NCI-H1092 (cell line): Measurements from ENCODE around the gene FUT8.
"Not testable (repeated sequence)": the region's sequence is repeated elsewhere in the genome, so short reads cannot be mapped to it uniquely, and the experiment has no call there.

Experiments
- DNase-seq: peaks from one replicate; lab custom pipeline; 2025; lab: John Stamatoyannopoulos, UW

The FUT8 gene

GRCh38 chr14:65716813-65717212, 304.3 kb downstream of the FUT8 start:
- not testable (repeated sequence) for DNase-seq

GRCh38 chr14:65717384-65717915, 304.9 kb downstream of the FUT8 start:
- DNase-seq, result not testable (repeated sequence)

- no peak for DNase-seq
Observed at GRCh38 chr14:65718629-65719028, 306.1 kb downstream of the FUT8 start.

GRCh38 chr14:65720171-65720570, 307.6 kb downstream of the FUT8 start:
- no peak for DNase-seq

GRCh38 chr14:65720743-65721142, 308.2 kb downstream of the FUT8 start:
- no peak for DNase-seq

GRCh38 chr14:65723348-65723747, 310.8 kb downstream of the FUT8 start:
- no peak for DNase-seq

- no peak for DNase-seq
Observed at GRCh38 chr14:65728604-65729003, 316.1 kb downstream of the FUT8 start.

- DNase-seq, result no peak
Observed at GRCh38 chr14:65729566-65729965, 317.0 kb downstream of the FUT8 start.

GRCh38 chr14:65731933-65732506, 319.5 kb downstream of the FUT8 start:
- DNase-seq, result no peak

GRCh38 chr14:65738339-65738738, 325.8 kb downstream of the FUT8 start:
- DNase-seq, result no peak

- DNase-seq, result no peak
Observed at GRCh38 chr14:65745396-65746190, 333.1 kb downstream of the FUT8 start.

GRCh38 chr14:65748796-65749195, 336.3 kb downstream of the FUT8 start:
- DNase-seq, result no peak

GRCh38 chr14:65749287-65749686, 336.8 kb downstream of the FUT8 start:
- no peak for DNase-seq

GRCh38 chr14:65750906-65751305, 338.4 kb downstream of the FUT8 start:
- peak; percentile 78 for DNase-seq

- no peak for DNase-seq
Observed at GRCh38 chr14:65751510-65751909, 339.0 kb downstream of the FUT8 start.

- no peak for DNase-seq
Observed at GRCh38 chr14:65753061-65753460, 340.5 kb downstream of the FUT8 start.

GRCh38 chr14:65755331-65755730, 342.8 kb downstream of the FUT8 start:
- DNase-seq, result no peak

GRCh38 chr14:65756880-65757279, 344.4 kb downstream of the FUT8 start:
- no peak for DNase-seq

GRCh38 chr14:65769151-65769550, 356.6 kb downstream of the FUT8 start:
- DNase-seq, result no peak

GRCh38 chr14:65770681-65771080, 358.2 kb downstream of the FUT8 start:
- no peak for DNase-seq

- no peak for DNase-seq
Observed at GRCh38 chr14:65771271-65771670, 358.7 kb downstream of the FUT8 start.

GRCh38 chr14:65772466-65772865, 359.9 kb downstream of the FUT8 start:
- DNase-seq, result no peak

GRCh38 chr14:65772921-65773574, 360.5 kb downstream of the FUT8 start:
- DNase-seq, result no peak
